T-helper 22 cell (primary cell): ENCODE results near the gene GPR176.
"Not testable (repeated sequence)": the region's sequence is repeated elsewhere in the genome, so short reads cannot be mapped to it uniquely, and the experiment has no call there.

Source experiments
- DNase-seq: peaks from one replicate; pipeline ENCODE4 v3.0.0-alpha.2; 2020; ENCODE audit warnings: low read depth

Gene GPR176

DNA sequence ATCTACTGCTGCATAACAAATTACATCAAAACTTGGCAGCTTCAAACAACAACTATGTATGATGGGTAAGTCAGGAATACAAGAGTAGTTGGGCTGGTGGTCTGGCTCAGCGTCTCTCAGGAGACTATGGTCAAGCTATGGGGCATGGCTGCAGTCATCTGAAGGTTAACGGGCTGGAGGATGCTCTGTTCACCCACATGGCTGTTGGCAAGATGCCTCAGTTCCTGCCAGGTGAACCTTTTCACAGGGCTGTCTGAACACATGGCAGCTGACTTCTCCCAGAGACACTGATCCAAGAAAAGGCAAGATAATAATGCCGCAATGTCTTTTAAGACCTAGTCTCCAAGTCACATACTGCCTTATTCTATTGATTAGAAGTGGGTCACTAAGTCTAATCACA, 63.7 kb downstream of the GPR176 start:
- no peak for DNase-seq

DNA sequence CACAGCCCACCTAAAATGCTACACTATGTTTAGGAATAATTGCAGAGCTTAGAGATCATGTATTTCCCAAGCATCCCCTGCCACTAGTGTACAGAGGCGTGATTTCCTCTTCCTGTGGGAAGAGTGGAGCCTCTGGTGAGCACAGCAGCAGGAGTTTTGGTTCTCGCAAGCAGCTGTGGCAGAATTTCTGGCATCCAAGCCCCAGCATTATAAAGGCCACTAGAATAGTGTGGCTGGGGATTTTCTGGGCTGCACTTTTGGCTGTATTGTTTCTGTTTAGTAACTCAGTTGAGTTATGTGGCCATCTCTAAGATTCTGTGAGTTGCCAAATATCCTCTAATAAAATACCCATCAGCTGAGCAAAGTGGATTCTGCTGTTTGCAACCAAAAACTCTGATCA, 64.7 kb downstream of the GPR176 start:
- no peak for DNase-seq

GRCh38 chr15:39854161-39854560, 65.9 kb downstream of the GPR176 start:
- DNase-seq, result no peak

DNA sequence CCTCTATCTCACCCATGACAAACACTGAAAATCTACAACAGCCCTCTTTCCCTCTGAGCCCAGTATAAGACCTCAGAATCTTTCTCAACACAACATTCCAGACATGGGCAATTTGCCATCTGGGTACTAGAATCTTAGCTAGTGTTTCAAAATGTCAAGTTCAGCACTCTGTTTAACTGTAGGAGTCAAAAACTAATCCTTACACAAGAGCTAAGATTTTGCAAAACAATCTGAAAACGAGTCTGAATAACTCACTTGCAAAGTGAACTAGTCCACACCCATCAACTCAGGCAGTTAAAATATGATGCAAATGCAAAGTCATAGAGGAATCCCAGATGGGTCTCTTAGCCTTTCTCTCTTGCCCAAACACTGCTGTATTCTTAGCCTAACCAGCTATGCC, 67.8 kb downstream of the GPR176 start:
- no peak for DNase-seq

GRCh38 chr15:39851500-39852092, 68.5 kb downstream of the GPR176 start:
- DNase-seq, result no peak

GRCh38 chr15:39850436-39850835, 69.6 kb downstream of the GPR176 start:
- DNase-seq, result no peak

- no peak for DNase-seq
These were observed 74.0 kb downstream of the GPR176 start for GRCh38 chr15:39846108-39846507.

DNA sequence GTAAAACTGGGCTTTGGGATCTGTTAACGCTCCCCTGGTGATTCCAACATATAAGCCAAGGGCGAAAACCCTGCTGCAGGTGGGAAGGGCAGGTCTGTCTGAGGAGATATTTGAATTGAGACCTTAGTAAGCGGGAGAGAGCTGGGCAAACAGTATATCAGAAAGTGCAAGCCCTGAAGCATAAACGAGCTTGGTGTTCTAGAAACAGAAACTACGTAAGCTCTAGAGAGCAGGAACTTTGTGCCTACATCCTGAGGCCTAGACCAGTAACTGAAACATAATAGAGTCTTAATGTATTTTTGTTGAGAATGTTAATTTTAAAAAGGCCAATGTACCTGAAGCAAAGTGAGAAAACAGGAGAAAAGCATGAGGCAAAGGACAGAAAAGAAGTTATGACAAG, 74.5 kb downstream of the GPR176 start:
- no peak for DNase-seq

GRCh38 chr15:39843565-39843964, 76.5 kb downstream of the GPR176 start:
- DNase-seq, result no peak

DNA sequence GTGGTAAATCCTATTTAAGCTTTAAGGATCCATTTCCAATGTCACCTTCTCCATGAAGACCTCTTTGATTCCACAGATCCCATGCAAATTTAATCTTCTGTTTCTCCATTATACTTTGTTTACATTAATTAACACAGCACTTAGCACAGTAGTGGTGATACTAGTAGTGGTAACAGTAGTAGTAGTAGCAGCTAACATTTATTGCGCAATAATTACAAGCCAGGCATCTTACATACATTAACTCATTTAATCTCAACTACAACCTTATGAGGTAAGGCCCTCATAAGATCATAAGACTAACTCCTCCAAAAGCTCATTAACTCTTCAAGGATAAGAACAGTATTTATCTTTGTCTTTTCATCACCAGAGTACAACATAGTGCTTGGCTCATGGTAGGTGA, 82.6 kb downstream of the GPR176 start:
- DNase-seq, result no peak

DNA sequence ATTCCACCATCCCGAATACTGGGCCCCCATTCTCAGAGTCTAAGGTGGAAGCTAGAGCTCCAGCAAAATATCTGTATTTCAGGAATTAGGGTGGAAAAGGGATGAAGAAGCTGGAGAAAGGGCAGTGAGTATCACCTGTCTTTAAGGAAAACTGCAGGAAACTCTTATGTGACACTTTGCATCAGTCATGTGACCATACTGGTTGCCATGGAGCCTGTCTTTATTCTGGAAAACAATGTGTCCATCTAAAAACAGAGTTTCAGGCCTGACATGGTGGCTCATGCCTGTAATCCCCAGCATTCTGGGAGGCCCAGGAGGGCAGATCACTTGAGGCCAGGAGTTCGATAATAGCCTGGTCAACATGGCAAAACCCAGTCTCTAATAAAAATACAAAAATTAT, 84.5 kb downstream of the GPR176 start:
- DNase-seq, result no peak

DNA sequence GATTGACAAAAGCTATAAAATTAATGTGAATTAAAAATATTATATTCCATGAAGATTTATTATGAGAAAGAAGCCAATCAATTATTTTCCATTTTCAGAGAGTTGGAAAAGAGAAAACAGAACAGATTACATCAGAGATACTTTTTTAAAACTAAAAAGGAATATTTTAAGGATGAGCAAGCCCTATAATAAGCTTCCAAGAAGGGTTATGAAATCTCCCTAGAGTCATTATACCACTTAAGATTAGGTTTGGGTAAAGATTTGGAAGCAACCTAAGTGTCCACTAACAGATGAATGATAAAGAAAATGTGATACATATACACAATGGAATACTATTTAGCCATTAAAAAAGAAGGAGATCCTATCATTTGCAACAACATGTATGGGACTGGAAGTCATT, 85.8 kb downstream of the GPR176 start:
- DNase-seq, result no peak

DNA sequence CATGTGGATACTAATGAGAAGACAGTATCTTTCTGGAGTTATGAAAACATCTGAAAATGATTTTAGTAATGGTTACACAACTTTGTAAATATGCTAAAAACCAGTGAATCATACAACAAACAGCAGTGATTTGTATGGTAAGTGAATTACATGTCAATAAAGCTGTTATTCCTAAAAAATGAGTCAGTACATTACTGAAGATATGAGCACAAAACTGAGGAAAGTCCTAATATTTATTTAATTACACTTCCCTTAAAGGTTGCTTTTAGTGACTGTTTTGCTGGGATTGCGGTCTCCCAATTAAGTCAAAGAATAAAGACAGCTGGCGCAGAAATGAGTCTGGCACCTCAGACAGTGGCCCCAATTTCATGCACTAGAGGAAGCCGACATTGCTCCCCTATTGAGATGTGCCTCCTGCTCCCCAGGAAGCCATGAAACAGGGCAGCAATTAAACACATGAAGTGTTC, 86.5 kb downstream of the GPR176 start:
- no peak for DNase-seq

DNA sequence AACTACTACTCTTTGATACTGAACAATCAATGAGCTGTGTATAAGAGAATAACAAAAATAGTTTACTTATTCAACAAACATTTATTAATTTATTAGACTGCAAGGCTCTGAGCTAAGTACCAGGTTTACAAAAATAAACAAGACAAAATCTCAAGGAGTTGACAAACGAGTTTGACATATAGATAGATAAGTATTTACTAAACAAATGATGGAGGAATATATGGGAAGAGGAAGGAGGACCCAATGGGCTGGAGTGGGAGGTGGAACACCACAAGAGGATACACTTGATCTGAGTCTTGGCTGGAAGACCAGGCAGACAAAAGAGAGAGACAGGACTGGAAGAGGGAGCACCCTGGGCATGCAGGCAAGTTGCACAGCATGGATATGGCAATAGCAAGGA, 89.9 kb downstream of the GPR176 start:
- no peak for DNase-seq

GRCh38 chr15:39828374-39828931, 91.6 kb downstream of the GPR176 start:
- DNase-seq, result no peak

DNA sequence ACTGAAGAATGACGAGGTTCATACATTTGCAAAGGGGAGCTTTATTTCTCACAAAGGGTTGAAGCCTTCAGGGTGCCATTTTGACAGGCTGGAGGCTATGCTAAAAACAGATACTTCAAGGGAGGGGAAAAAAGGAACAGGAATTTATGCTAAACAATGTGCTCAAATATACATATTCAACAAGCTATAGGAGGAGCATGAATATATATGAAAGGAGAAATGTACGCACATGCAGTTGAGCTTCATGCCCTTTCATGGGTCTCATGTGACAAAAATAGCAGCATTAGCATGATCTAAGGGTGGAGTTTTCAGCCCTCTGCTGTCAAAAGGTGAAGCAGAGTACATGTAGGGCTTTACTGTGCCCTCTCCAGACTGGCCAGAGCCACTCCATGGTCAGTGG, 93.1 kb downstream of the GPR176 start:
- DNase-seq, result no peak

DNA sequence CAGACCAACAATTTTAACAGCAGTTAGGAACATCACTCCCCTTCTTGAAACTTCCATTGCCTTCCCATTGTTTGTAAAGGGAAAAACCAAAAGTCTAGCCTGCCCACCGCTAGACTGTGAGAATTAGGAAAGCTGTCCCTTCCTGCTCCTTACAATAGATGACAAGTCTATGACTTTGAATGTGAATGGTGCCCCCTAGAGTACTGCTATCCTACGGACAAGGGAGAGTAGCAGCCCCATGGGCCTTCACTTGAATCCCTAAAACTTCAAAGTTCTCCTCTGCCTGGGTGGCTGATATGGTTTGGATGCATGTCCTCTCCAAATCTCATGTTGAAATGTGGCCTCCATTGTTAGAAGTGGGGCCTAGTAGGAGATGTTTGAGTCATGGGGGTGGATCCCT, 96.4 kb downstream of the GPR176 start:
- DNase-seq, result no peak

DNA sequence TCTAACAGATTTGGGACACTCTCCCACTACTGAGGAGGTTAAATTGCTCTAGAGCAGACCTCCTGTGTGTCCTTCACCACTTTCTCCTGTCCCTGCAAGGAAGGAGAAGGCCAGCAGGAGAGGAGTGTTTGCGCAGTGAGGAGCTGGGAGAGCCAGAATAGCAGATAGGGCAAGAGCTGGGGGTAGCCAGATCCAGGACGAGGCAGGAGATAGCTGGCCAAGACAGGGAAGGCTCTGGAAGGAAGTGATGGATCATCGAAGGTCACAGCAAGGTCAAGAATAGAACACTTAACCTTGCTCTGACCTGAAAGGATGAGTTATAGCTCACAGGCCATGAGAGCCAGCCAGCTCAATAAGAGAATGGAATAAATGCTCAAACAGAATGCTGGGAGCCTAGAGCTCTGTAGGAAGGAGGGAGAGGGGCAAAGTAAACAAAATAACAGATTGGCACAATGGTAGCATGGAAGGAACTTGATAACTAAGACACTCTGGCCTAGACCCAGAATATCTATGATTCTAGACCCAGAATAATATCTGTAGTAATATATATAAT, 99.9 kb downstream of the GPR176 start:
- DNase-seq, result no peak

- DNase-seq, result no peak
These were observed 100.5 kb downstream of the GPR176 start for GRCh38 chr15:39819533-39819932.

GRCh38 chr15:39817892-39818291, 102.2 kb downstream of the GPR176 start:
- DNase-seq, result no peak

DNA sequence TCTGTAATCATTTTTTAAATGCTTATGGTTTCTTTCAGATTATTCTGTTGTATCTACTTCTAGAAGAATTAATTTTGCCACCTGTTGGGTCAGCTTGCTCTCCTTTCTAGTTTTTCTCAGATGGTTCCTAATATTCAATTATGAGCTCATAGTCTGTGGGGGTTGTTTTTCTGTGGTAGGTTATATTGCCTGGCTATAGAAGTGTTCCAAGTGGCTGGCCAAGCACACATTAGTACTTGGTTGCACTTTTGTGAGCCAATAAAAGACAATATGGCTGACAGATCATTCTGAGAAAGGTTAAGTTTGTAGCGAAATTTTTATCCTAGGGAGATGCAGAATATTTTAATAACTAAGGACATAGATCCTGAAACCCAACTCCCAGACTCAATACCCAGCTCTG, 105.6 kb downstream of the GPR176 start:
- DNase-seq, result no peak

- DNase-seq, result not testable (repeated sequence)
These were observed 107.4 kb downstream of the GPR176 start for GRCh38 chr15:39812651-39813050.

DNA sequence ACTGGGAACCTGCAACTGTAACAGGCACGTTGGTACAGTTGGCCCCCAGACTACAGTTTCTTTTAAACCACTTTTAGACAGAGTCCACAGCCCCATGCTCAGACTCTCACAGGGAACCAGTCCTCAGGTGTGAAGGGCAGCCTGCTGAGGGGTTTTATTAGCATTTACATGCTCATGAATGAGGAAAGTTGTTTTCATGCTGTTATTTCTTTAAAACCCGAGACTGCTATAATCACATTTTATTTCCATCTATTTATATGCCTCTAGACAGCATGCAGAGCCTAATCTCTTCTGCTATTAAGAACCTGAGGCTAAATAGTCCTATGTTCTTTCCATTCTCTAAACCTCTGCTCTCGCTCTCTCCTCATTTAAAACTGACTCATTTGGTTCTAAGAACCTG, 111.2 kb downstream of the GPR176 start:
- no peak for DNase-seq

GRCh38 chr15:39807791-39808190, 112.3 kb downstream of the GPR176 start:
- DNase-seq, result no peak
